Loucy (cell line): ENCODE data around the gene KIF13A.

Experiments used
- H2AFZ ChIP-seq: fragments of 200-600 bp; sonication (generic); 2 replicates; pipeline ENCODE4 v1.6.0; 2016; ENCODE audit warnings: antibody characterized with exemption, mild to moderate bottlenecking, low read length, moderate library complexity
- H3F3A ChIP-seq: fragments of 200-600 bp; 2 replicates; pipeline ENCODE4 v1.6.0; 2016; ENCODE audit warnings: antibody characterized with exemption, low read depth, mild to moderate bottlenecking
- H3K27me3 ChIP-seq: fragments of 200-600 bp; sonication (generic); 2 replicates; pipeline ENCODE4 v1.6.1; 2014; ENCODE audit warnings: low read length, mild to moderate bottlenecking; ENCODE audit not compliant: insufficient read depth, poor library complexity, severe bottlenecking
- H3K36me3 ChIP-seq: fragments of 200-600 bp; sonication (generic); 2 replicates; pipeline ENCODE4 v1.6.1; 2016; ENCODE audit warnings: low read length; ENCODE audit not compliant: insufficient read depth
- H3K4me1 ChIP-seq: fragments of 200-600 bp; sonication (generic); 2 replicates; pipeline ENCODE4 v1.5.1; 2014; ENCODE audit warnings: low read length, mild to moderate bottlenecking; ENCODE audit not compliant: insufficient read depth, poor library complexity, severe bottlenecking
- H3K4me2 ChIP-seq: fragments of 200-600 bp; sonication (generic); 2 replicates; pipeline ENCODE4 v1.6.0; 2014; ENCODE audit warnings: antibody characterized with exemption, low read length, low read depth, mild to moderate bottlenecking; ENCODE audit not compliant: poor library complexity, severe bottlenecking
- H3K4me3 ChIP-seq: fragments of 200-600 bp; sonication (generic); 2 replicates; pipeline ENCODE4 v1.5.1; 2014; ENCODE audit warnings: low read length, mild to moderate bottlenecking, mixed read lengths; ENCODE audit not compliant: poor library complexity, severe bottlenecking
- H3K79me2 ChIP-seq: fragments of 200-600 bp; sonication (generic); 2 replicates; pipeline ENCODE4 v1.6.1; 2014; ENCODE audit warnings: low read length; ENCODE audit not compliant: insufficient read depth
- H3K9ac ChIP-seq: fragments of 200-600 bp; sonication (generic); 2 replicates; pipeline ENCODE4 v1.6.0; 2014; ENCODE audit warnings: mild to moderate bottlenecking, low read depth, low read length, moderate library complexity; ENCODE audit not compliant: poor library complexity, severe bottlenecking
- H3K9me2 ChIP-seq: fragments of 200-600 bp; sonication (generic); replicated peaks from 2 replicates; pipeline ENCODE4 v1.6.1; 2016; ENCODE audit warnings: low read depth, low read length, mixed read lengths
- H3K9me3 ChIP-seq: fragments of 200-600 bp; sonication (generic); 2 replicates; pipeline ENCODE4 v1.6.1; 2014; ENCODE audit warnings: mild to moderate bottlenecking, antibody characterized with exemption, low read length, low read depth; ENCODE audit not compliant: insufficient read depth
- H4K20me1 ChIP-seq: fragments of 200-600 bp; sonication (generic); 2 replicates; pipeline ENCODE4 v1.6.0; 2014; ENCODE audit warnings: antibody characterized with exemption, low read length, mild to moderate bottlenecking; ENCODE audit not compliant: insufficient read depth, poor library complexity, severe bottlenecking
- EZH2phosphoT487 ChIP-seq: fragments of 200-600 bp; IDR thresholded peaks from 2 replicates; pipeline ENCODE4 v1.6.1; 2018; ENCODE audit warnings: antibody characterized with exemption, mild to moderate bottlenecking, moderate library complexity, borderline replicate concordance
- TF ChIP-seq, protein P1 (sequence below): fragments of 200-600 bp; sonication (generic); conservative IDR thresholded peaks from 2 replicates; pipeline ENCODE4 v1.5.1; 2014; ENCODE audit warnings: mild to moderate bottlenecking, antibody characterized with exemption, low read length

Gene KIF13A

DNA sequence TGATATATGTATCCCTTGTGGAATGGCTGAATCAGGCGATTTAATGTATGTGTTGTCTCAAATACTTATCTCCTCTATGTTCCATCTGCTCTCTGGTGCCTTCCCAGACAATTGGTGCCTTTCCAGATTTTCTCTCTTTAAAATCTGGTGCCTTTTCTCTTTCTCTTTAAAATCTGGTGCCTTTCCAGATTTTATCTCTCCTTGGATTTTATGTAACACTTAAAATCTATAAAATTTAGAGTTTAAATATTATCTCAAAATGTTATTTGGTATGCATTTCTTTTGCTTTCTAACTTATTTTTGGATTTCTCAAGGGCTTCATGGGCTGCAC lies 116.3 kb downstream of the KIF13A start:
- no peaks in the 10 kb centered on the region for H3K9me2 ChIP-seq

DNA sequence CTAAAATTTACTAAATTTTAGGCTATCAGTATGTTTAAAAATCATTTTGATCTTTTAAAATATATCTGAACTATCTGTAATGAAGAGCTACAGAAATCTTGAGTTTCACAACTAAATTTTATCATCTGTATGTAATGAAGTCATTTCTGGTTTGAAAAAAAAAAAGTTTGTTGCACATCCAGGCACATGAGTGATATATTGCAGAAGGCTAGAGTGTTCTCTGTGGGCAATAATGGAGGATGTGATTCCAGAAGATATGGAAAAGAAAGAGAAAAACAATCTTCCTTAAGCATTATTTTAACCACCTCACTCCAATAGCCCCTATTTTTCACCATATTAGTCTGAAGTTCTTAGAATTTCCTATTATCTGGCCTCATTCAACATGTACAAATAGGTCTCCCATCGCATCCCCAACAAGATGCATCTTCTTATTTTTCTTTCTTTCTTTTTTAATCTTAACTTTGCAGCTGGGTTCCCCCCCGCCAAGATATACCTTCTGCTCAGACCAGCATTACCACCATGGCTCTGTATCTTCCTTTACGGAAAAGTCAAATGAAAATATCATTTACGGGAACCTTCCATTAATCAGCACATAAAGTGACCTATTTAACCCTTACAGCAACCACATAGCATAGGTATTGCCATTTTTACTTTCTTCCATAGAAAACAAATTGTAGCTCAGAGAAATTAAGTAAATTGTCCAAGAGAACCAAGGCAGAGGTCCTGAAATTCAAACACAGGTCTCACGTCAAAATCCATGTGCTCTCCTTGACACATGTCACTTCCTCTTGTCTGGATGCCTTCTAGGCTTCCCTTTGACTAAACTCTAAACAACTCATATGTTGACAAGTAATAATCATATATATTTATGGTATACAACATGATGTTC lies 116.9 kb downstream of the KIF13A start:
- Histone ChIP-seq H3K79me2 (no peaks in the 10 kb centered on the region), H3K9me3 (no peaks in the 10 kb centered on the region), H2AFZ (no peak overlapping the region), H3F3A (no peaks in the 10 kb centered on the region), H3K27me3 (no peaks in the 10 kb centered on the region), H3K4me2 (no peak overlapping the region), H4K20me1 (no peaks in the 10 kb centered on the region), H3K4me3 (no peak overlapping the region), H3K36me3 (no peaks in the 10 kb centered on the region), H3K9ac (no peak overlapping the region), H3K9me2 (no peaks in the 10 kb centered on the region), H3K4me1 (no peaks in the 10 kb centered on the region)
- TF ChIP-seq, protein P1, sequence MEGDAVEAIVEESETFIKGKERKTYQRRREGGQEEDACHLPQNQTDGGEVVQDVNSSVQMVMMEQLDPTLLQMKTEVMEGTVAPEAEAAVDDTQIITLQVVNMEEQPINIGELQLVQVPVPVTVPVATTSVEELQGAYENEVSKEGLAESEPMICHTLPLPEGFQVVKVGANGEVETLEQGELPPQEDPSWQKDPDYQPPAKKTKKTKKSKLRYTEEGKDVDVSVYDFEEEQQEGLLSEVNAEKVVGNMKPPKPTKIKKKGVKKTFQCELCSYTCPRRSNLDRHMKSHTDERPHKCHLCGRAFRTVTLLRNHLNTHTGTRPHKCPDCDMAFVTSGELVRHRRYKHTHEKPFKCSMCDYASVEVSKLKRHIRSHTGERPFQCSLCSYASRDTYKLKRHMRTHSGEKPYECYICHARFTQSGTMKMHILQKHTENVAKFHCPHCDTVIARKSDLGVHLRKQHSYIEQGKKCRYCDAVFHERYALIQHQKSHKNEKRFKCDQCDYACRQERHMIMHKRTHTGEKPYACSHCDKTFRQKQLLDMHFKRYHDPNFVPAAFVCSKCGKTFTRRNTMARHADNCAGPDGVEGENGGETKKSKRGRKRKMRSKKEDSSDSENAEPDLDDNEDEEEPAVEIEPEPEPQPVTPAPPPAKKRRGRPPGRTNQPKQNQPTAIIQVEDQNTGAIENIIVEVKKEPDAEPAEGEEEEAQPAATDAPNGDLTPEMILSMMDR, result no peak

More for the DNA sequence above, 116.3 kb downstream of the KIF13A start:
- H4K20me1 ChIP-seq, result no peaks in the 10 kb centered on the region
- no peak overlapping the region for H3K4me3 ChIP-seq
- no peak overlapping the region for H3K4me2 ChIP-seq
- no peaks in the 10 kb centered on the region for H3K36me3 ChIP-seq
- H3K9me3 ChIP-seq, result no peaks in the 10 kb centered on the region
- H3F3A ChIP-seq, result no peaks in the 10 kb centered on the region
- TF ChIP-seq, protein P1, result no peak
- TF ChIP-seq EZH2phosphoT487, result no peak
- H3K79me2 ChIP-seq, result no peaks in the 10 kb centered on the region
- no peaks in the 10 kb centered on the region for H3K4me1 ChIP-seq
- H3K9ac ChIP-seq, result no peak overlapping the region
- H2AFZ ChIP-seq, result no peak overlapping the region
- no peaks in the 10 kb centered on the region for H3K27me3 ChIP-seq

DNA sequence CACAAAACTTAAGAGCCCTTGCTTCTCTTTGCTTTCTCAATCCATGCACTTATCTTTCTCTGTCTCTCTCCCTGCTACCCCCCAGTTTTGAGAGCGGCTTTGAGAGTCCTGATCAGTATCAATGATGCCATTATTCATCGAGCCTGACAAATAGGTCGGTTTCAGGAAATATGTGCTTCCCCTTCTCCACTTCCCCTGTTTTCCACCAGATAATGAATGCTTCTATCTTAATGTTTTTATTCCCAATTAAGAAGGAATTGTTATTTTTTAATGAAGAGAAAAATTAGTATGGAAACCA lies 117.7 kb downstream of the KIF13A start:
- H3K79me2 ChIP-seq, result no peaks in the 10 kb centered on the region
- H3K9me2 ChIP-seq, result no peaks in the 10 kb centered on the region
- H3K4me2 ChIP-seq, result no peak overlapping the region
- H3K4me1 ChIP-seq, result no peaks in the 10 kb centered on the region
- H3K9me3 ChIP-seq, result no peaks in the 10 kb centered on the region
- H4K20me1 ChIP-seq, result no peaks in the 10 kb centered on the region
- H3F3A ChIP-seq, result no peaks in the 10 kb centered on the region
- H3K36me3 ChIP-seq, result no peaks in the 10 kb centered on the region
- no peak overlapping the region for H3K4me3 ChIP-seq
- no peak overlapping the region for H3K9ac ChIP-seq
- TF ChIP-seq, protein P1, result no peak
- no peak for TF ChIP-seq EZH2phosphoT487
- no peak overlapping the region for H2AFZ ChIP-seq
- H3K27me3 ChIP-seq, result no peaks in the 10 kb centered on the region
